GM06990 (cell line): ENCODE results near the gene SYN1.

ENCODE experiments used
- DNase-seq: peaks from one replicate; pipeline ENCODE4 v3.0.0-alpha.2; 2011; ENCODE audit not compliant: insufficient read length; ENCODE audit errors: extremely low read depth
- H3K27me3 ChIP-seq: replicated peaks from 2 replicates; pipeline ENCODE4 v1.6.0; 2011; ENCODE audit warnings: low read length; ENCODE audit not compliant: control insufficient read depth, insufficient read depth
- H3K36me3 ChIP-seq: 2 replicates; pipeline ENCODE4 v1.5.1; 2011; ENCODE audit warnings: low read length; ENCODE audit not compliant: control insufficient read depth, insufficient read depth
- H3K4me3 ChIP-seq: replicated peaks from 2 replicates; pipeline ENCODE4 v1.5.1; 2011; ENCODE audit warnings: low read depth, mild to moderate bottlenecking, control low read depth, low read length
- TF ChIP-seq, protein P1 (sequence below): IDR thresholded peaks from 2 replicates; pipeline ENCODE4 v1.5.1; 2011; ENCODE audit warnings: low read length, control low read depth, mild to moderate bottlenecking, inconsistent platforms; ENCODE audit not compliant: insufficient read depth, poor library complexity, severe bottlenecking

SYN1 gene

DNA sequence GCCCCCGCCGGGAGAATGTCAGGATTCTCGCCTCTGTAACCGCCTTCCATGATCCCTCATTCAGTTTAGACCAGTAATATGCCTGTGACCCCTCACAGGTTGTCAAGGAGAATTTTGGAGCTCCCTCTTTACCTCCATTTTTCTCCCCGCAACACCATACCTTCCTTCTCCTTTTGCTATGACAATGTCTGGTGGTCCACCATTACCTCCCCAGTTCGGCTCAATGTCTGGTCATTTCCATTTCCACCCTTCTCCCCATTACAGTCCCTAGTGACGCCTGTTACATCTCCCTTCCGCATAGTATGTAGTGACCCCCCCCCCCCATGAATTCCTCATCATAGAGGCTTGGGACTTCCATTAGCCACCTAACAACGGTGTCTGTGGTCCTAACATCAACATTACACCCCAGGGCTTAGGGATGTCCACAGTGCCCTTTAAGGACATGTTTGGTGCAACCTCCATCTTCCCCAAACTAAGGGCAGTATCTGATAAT, 58.0 kb downstream of the SYN1 start:
- H3K27me3 ChIP-seq: no peaks in the 10 kb centered on the region
- TF ChIP-seq, protein P1, sequence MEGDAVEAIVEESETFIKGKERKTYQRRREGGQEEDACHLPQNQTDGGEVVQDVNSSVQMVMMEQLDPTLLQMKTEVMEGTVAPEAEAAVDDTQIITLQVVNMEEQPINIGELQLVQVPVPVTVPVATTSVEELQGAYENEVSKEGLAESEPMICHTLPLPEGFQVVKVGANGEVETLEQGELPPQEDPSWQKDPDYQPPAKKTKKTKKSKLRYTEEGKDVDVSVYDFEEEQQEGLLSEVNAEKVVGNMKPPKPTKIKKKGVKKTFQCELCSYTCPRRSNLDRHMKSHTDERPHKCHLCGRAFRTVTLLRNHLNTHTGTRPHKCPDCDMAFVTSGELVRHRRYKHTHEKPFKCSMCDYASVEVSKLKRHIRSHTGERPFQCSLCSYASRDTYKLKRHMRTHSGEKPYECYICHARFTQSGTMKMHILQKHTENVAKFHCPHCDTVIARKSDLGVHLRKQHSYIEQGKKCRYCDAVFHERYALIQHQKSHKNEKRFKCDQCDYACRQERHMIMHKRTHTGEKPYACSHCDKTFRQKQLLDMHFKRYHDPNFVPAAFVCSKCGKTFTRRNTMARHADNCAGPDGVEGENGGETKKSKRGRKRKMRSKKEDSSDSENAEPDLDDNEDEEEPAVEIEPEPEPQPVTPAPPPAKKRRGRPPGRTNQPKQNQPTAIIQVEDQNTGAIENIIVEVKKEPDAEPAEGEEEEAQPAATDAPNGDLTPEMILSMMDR: no peak
- no peak for DNase-seq
- H3K4me3 ChIP-seq: peak overlapping the region; percentile 68
- peaks cover 5% of the 10 kb centered on the region for H3K36me3 ChIP-seq

DNA sequence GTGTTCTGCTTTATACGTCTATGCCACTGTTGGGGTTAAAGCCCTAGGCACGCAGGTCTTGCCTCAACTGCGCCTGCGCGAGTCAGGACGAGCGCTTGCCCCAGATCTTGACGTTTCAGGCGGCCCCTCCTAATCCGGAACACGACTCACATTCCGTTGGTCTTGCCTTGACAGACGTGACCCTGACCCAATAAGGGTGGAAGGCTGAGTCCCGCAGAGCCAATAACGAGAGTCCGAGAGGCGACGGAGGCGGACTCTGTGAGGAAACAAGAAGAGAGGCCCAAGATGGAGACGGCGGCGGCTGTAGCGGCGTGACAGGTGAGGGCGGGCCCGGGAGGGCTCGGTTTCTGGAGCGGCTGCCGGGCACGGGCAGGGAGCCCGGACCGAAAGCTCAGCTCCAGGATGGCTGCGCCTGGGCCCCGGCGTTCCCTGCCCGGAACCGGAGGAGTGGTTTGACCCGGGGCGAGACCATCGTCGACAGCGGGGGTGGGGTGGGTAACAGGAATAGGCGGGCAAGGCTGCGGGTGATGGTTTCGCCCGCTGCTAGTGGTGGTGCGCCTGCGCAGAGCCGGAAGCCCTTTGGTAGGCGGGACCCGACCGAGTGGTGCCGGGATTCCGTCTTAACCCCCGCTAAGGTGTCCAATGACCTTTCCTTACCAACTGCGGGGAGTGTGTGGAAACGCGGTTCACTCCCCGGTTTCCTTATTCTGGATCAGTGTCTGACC, 58.6 kb downstream of the SYN1 start, which contains the start of gene ARAF:
Gene ARAF (plus strand): TSS at position 272 of the 725 bp plus-strand sequence. CDS start 1,763 bp downstream, outside the sequence.
- TF ChIP-seq, protein P1: no peak
- H3K27me3 ChIP-seq: no peaks in the 10 kb centered on the region

DNA sequence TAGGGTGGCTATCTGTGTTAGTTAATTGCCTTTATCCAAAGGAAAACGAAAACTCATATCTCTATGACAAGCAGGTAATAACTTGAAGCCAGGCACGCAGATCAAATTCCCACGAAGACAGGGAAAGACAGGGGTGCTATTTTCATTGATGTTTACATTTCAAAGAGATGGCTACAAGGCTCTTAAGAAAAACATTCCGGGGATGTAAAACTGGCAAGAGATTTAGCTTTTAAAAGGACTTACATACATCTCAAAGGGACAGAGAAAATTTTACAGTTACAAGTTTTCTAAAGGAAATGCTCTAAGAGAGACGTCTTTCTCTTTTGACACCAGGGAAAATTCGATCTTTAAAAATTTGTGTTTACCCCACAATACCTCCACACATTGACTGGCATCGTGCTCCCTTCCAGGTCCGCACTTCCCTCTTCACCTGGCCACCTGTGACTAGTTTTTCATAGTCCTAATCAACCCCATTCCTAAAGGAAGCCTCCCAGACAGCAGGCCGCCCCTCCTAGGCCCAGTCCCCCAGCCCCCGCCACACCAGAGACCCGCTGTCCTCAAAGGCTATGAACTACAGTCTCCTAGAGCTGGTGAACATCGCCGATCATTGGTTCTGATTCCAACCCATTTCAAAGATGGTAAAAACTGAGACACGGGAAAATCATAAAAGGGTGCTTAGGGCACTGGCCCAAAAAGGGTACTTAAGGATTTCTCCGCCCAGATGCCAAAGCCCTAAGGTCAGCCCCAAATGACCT, 59.3 kb downstream of the SYN1 start:
- Histone ChIP-seq H3K36me3 (peaks cover 5% of the 10 kb centered on the region), H3K27me3 (no peaks in the 10 kb centered on the region), H3K4me3 (peak overlapping the region; percentile 39)
- no peak for DNase-seq
- TF ChIP-seq, protein P1: no peak

More for the DNA sequence above, 58.6 kb downstream of the SYN1 start, which contains the start of gene ARAF:
- peaks cover 5% of the 10 kb centered on the region for H3K36me3 ChIP-seq
- peak; percentile 93 for DNase-seq
- peak within 1 kb of the TSS; percentile 68 for H3K4me3 ChIP-seq

DNA sequence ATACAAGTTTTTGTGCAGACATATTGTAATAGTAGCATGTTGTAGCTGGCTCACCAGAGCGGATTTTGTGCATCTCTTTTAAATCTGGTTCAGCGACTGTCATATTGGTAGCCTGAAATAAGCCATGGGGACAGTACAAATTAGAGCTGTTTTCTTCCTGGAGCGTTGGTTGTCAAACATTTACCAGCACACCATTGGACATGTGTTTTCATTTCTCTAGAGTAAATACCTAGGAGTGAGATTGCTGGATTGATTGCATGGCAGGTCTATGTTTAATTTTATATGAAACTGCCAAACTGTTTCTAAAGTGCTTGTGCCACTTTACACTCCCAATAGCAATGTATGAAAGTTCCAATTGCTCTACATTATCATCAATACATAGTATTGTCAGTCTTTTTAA, 61.2 kb downstream of the SYN1 start:
- Histone ChIP-seq H3K27me3 (no peaks in the 10 kb centered on the region), H3K36me3 (0 out of 2 replicates have a peak, but pooled peaks cover 2% of the 10 kb centered on the region), H3K4me3 (no peak overlapping the region)
- TF ChIP-seq, protein P1: no peak
- DNase-seq: no peak

DNA sequence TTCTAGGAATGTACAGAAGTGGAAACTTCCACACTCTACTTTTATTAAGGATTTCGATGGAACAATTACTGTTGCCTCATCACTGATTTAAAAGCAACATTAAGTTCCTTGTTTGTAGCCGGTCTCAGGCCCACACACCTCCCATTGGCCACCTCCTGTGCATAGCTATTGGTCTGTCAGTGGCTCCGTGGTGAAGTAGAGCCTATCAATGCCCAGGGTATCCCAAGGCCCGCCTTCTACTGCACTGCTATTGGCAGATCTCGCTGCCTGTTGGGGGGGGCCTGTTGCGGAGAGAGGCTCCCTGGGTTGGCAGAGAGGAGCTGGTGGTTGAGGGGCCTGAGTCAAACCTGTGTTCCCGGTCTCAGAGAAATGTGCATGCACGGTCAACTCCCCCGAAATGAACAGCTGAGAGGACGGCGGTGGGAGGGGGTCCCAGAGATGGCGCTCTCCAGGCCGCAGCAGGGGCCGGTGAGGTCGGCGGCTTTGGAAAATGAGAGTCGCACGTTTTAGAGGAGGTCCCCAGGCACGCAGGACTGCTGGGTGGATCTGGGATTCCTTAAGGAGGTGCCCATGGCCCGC, 63.5 kb downstream of the SYN1 start:
- TF ChIP-seq, protein P1: no peak
- no peaks in the 10 kb centered on the region for H3K27me3 ChIP-seq
- DNase-seq: peak; percentile 66
- no peaks in the 10 kb centered on the region for H3K36me3 ChIP-seq
- peak overlapping the region; percentile 54 for H3K4me3 ChIP-seq
